GM23338 (cell line): ENCODE results near the gene FRMD3. TPM values are rescaled to one million over a fixed set of nuclear protein-coding genes. Genes with fewer than 3 reads are reported as not detected.

Experiments used
- ATAC-seq: fragments of 200-7000 bp; cut with Tn5 transposase; 3 replicates; pipeline ENCODE4 v1.9.1; 2020
- DNase-seq: peaks from one replicate; pipeline ENCODE4 v3.0.0-alpha.2; 2015; ENCODE audit warnings: low spot score
- H2AFZ ChIP-seq: fragments of 200-600 bp; sonication (generic); 2 replicates; pipeline ENCODE4 v1.8.0; 2016; ENCODE audit warnings: antibody characterized with exemption, mild to moderate bottlenecking, moderate library complexity
- H3F3A ChIP-seq: fragments of 200-600 bp; sonication (generic); replicated peaks from 2 replicates; pipeline ENCODE4 v1.8.0; 2017; ENCODE audit warnings: antibody characterized with exemption, mixed run types, low read depth
- H3K27ac ChIP-seq: fragments of 200-600 bp; sonication (generic); 2 replicates; pipeline ENCODE4 v1.6.1; 2016; ENCODE audit warnings: low read depth
- H3K27me3 ChIP-seq: fragments of 200-600 bp; sonication (generic); 2 replicates; pipeline ENCODE4 v1.8.0; 2016; ENCODE audit warnings: mild to moderate bottlenecking, mixed run types, moderate library complexity; ENCODE audit not compliant: insufficient read depth
- H3K36me3 ChIP-seq: fragments of 200-600 bp; sonication (generic); 2 replicates; pipeline ENCODE4 v1.8.0; 2016; ENCODE audit warnings: mild to moderate bottlenecking; ENCODE audit not compliant: insufficient read depth
- H3K4me1 ChIP-seq: fragments of 200-600 bp; sonication (generic); 2 replicates; pipeline ENCODE4 v1.8.0; 2016; ENCODE audit warnings: mild to moderate bottlenecking, moderate library complexity; ENCODE audit not compliant: insufficient read depth
- H3K4me2 ChIP-seq: fragments of 200-600 bp; sonication (generic); 2 replicates; pipeline ENCODE4 v1.7.1; 2017; ENCODE audit warnings: mixed run types
- H3K4me3 ChIP-seq: fragments of 200-600 bp; sonication (generic); 2 replicates; pipeline ENCODE4 v1.6.1; 2016; ENCODE audit warnings: mixed run types
- H3K79me2 ChIP-seq: fragments of 200-600 bp; sonication (generic); replicated peaks from 2 replicates; pipeline ENCODE4 v1.8.0; 2017; ENCODE audit warnings: mild to moderate bottlenecking; ENCODE audit not compliant: insufficient read depth
- H3K9me2 ChIP-seq: fragments of 200-600 bp; sonication (generic); 2 replicates; pipeline ENCODE4 v1.8.0; 2017; ENCODE audit not compliant: insufficient read depth
- H4K20me1 ChIP-seq: fragments of 200-600 bp; sonication (generic); replicated peaks from 2 replicates; pipeline ENCODE4 v1.8.0; 2017; ENCODE audit warnings: mild to moderate bottlenecking; ENCODE audit not compliant: insufficient read depth
- H3K27ac Mint-ChIP-seq: 2 replicates; pipeline ENCODE4 v1.8.0; 2020; ENCODE audit warnings: inconsistent platforms, mild to moderate bottlenecking, moderate library complexity, mixed read lengths
- H3K27me3 Mint-ChIP-seq: 3 replicates; pipeline ENCODE4 v1.8.0; 2022; ENCODE audit warnings: low read depth, mild to moderate bottlenecking, moderate library complexity, mixed read lengths, inconsistent platforms; ENCODE audit not compliant: insufficient read depth, poor library complexity
- H3K36me3 Mint-ChIP-seq: 3 replicates; pipeline ENCODE4 v1.8.0; 2021; ENCODE audit warnings: low read depth, mild to moderate bottlenecking, inconsistent platforms, moderate library complexity, mixed read lengths
- H3K4me1 Mint-ChIP-seq: 3 replicates; pipeline ENCODE4 v1.8.0; 2020; ENCODE audit warnings: mild to moderate bottlenecking, inconsistent platforms, mixed read lengths
- H3K4me3 Mint-ChIP-seq: 3 replicates; pipeline ENCODE4 v1.8.0; 2021; ENCODE audit warnings: moderate library complexity, mild to moderate bottlenecking, inconsistent platforms, mixed read lengths
- H3K9me3 Mint-ChIP-seq: 3 replicates; pipeline ENCODE4 v1.8.0; 2020; ENCODE audit warnings: moderate library complexity, mild to moderate bottlenecking, inconsistent platforms, mixed read lengths
- CREB1 ChIP-seq: fragments of 250-450 bp; sonication (Bioruptor Pico); IDR thresholded peaks from 2 replicates; pipeline ENCODE4 v1.5.0; 2020; ENCODE audit warnings: low read depth, mild to moderate bottlenecking, moderate library complexity
- EZH2 ChIP-seq: fragments of 200-600 bp; sonication (generic); IDR thresholded peaks from one replicate; pipeline ENCODE4 v1.8.0; 2017; ENCODE audit warnings: antibody characterized with exemption, mild to moderate bottlenecking, low read depth; ENCODE audit not compliant: unreplicated experiment
- EZH2phosphoT487 ChIP-seq: fragments of 200-600 bp; sonication (generic); IDR thresholded peaks from one replicate; pipeline ENCODE4 v1.8.1; 2018; ENCODE audit warnings: antibody characterized with exemption; ENCODE audit not compliant: unreplicated experiment
- JUNB ChIP-seq: IDR thresholded peaks from one replicate; pipeline ENCODE4 v1.6.1; 2016; ENCODE audit warnings: antibody characterized with exemption; ENCODE audit not compliant: unreplicated experiment
- NANOG ChIP-seq: IDR thresholded peaks from 2 replicates; pipeline ENCODE4 v1.6.1; 2016; ENCODE audit warnings: antibody characterized with exemption, borderline replicate concordance
- POLR2AphosphoS5 ChIP-seq: IDR thresholded peaks from 2 replicates; pipeline ENCODE4 v1.6.1; 2016; ENCODE audit warnings: antibody characterized with exemption, low read depth
- STAT1 ChIP-seq: IDR thresholded peaks from one replicate; pipeline ENCODE4 v1.6.1; 2016; ENCODE audit warnings: antibody characterized with exemption; ENCODE audit not compliant: unreplicated experiment
- ZNF331 ChIP-seq: fragments of 250-450 bp; sonication (Bioruptor Pico); IDR thresholded peaks from 2 replicates; pipeline ENCODE4 v1.5.0; 2020; ENCODE audit warnings: low read depth, mild to moderate bottlenecking, moderate library complexity
- polyA plus RNA-seq: library from polyadenylated mRNA; unstranded; fragments of >200 nt; fragmentation: Nextera tagmentation; extraction: Ambion mirVana; gene quantifications from 2 replicates; pipeline ENCODE4 v1.2.1, GENCODE V29; 2016
- total RNA-seq: library from RNA; depleted of rRNA; stranded (reverse); fragments of >200 nt; shearing (Covaris generic); gene quantifications from 2 replicates; pipeline ENCODE4 v1.2.3, GENCODE V29; 2014
- TF ChIP-seq, protein P1 (sequence below): IDR thresholded peaks from 2 replicates; pipeline ENCODE4 v1.6.1; 2016; ENCODE audit warnings: antibody characterized with exemption
- TF ChIP-seq, protein P2 (sequence below), 2 experiments: fragments of 200-600 bp in 1 of 2; sonication (generic) in 1 of 2; conservative IDR thresholded peaks; 2 replicates each; pipeline versions ENCODE4 v1.5.1 to v1.6.1; 2016 to 2017; ENCODE audit warnings: antibody characterized with exemption in 2 of 2, low read depth in 2 of 2, mild to moderate bottlenecking in 2 of 2, moderate library complexity in 1 of 2
- TF ChIP-seq, protein P3 (sequence below): fragments of 250-450 bp; sonication (Bioruptor Pico); IDR thresholded peaks from 2 replicates; pipeline ENCODE4 v1.5.0; 2020; ENCODE audit warnings: mild to moderate bottlenecking, moderate library complexity

Gene FRMD3
- total and polyA plus RNA-seq, 2 experiments from 2014 or later = 0.47 to 1.2 TPM

DNA sequence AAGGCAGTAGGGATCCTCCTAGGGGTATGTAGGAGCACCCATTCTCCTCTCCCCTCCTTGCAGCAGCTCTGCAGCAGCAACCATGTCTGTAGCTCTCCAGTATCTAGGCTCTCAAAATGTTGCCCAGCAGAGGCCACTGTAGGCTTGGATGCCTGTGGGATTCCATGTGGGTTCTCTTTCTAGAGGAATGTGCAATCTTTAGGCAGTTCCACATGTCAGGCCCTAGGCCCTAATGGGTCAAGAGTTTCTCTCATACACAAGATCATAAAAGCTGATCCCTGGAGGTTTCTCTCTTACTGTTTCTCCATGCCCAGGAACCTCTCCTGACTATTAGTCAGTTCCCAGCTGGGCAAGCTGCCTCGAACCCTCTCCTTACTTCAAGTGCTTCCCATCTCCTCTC, 215.8 kb downstream of the FRMD3 start:
- TF ChIP-seq STAT1 (no peak), POLR2AphosphoS5 (no peak), CREB1 (CRISPR knock-in tag) (no peak), JUNB (no peak), EZH2 (no peak)
- TF ChIP-seq, protein P1, sequence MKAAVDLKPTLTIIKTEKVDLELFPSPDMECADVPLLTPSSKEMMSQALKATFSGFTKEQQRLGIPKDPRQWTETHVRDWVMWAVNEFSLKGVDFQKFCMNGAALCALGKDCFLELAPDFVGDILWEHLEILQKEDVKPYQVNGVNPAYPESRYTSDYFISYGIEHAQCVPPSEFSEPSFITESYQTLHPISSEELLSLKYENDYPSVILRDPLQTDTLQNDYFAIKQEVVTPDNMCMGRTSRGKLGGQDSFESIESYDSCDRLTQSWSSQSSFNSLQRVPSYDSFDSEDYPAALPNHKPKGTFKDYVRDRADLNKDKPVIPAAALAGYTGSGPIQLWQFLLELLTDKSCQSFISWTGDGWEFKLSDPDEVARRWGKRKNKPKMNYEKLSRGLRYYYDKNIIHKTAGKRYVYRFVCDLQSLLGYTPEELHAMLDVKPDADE = no peak
- TF ChIP-seq, protein P2, sequence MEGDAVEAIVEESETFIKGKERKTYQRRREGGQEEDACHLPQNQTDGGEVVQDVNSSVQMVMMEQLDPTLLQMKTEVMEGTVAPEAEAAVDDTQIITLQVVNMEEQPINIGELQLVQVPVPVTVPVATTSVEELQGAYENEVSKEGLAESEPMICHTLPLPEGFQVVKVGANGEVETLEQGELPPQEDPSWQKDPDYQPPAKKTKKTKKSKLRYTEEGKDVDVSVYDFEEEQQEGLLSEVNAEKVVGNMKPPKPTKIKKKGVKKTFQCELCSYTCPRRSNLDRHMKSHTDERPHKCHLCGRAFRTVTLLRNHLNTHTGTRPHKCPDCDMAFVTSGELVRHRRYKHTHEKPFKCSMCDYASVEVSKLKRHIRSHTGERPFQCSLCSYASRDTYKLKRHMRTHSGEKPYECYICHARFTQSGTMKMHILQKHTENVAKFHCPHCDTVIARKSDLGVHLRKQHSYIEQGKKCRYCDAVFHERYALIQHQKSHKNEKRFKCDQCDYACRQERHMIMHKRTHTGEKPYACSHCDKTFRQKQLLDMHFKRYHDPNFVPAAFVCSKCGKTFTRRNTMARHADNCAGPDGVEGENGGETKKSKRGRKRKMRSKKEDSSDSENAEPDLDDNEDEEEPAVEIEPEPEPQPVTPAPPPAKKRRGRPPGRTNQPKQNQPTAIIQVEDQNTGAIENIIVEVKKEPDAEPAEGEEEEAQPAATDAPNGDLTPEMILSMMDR (conservative IDR thresholded peaks at IDR 0.05; ENCODE audit: low read depth in 2 of 2) = peak in 1 of 2 experiments; percentile 25; a peak in 1 of 4 replicates
- H4K20me1 ChIP-seq = no peaks in the 10 kb centered on the region
- H3K27ac Mint-ChIP-seq = no peak overlapping the region
- H3K4me1 Mint-ChIP-seq = 0 out of 3 replicates have a peak, but pooled peaks cover 1% of the 10 kb centered on the region
- DNase-seq = no peak
- no peak overlapping the region for H3K4me2 ChIP-seq
- H3K9me2 ChIP-seq = 0 out of 2 replicates have a peak, but pooled peaks cover 4% of the 10 kb centered on the region
- no peaks in the 10 kb centered on the region for H3K36me3 Mint-ChIP-seq
- H3K27me3 Mint-ChIP-seq = peaks cover 3% of the 10 kb centered on the region
- no peak overlapping the region for H3K4me3 Mint-ChIP-seq
- H3K36me3 ChIP-seq = no peaks in the 10 kb centered on the region
- H3K79me2 ChIP-seq = no peaks in the 10 kb centered on the region
- no peaks in the 10 kb centered on the region for H3K27me3 ChIP-seq
- no peak overlapping the region for H3K4me3 ChIP-seq
- no peaks in the 10 kb centered on the region for H3K4me1 ChIP-seq
- ATAC-seq = no peak
- H3K9me3 Mint-ChIP-seq = peaks cover 15% of the 10 kb centered on the region
- no peaks in the 10 kb centered on the region for H3F3A ChIP-seq
- no peak overlapping the region for H3K27ac ChIP-seq
- no peak overlapping the region for H2AFZ ChIP-seq

DNA sequence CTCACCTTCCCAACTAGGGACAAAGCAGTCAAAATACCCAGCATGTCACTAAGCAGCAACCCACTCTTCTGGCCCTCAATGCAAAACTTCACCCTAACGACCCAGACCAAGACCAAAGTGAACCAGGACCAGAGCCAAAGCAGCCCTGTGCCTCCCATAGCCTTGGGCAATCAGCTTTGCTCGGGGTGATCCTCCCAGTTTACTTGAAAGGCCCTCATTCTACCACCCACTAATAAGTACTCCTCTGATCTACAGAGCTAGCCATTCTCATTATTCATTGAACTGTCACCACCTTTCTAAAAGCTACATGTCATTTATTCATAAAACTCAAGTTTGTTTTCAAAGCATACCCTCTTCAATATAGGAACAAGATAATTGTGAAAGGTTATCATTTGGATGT, 221.0 kb downstream of the FRMD3 start:
- Histone ChIP-seq H3K4me1 (no peaks in the 10 kb centered on the region), H3K27me3 (no peaks in the 10 kb centered on the region), H3K9me2 (0 out of 2 replicates have a peak, but pooled peaks cover 4% of the 10 kb centered on the region), H3F3A (no peaks in the 10 kb centered on the region), H3K27ac (no peak overlapping the region), H4K20me1 (no peaks in the 10 kb centered on the region), H2AFZ (no peak overlapping the region), H3K36me3 (no peaks in the 10 kb centered on the region), H3K4me2 (no peak overlapping the region), H3K4me3 (no peak overlapping the region), H3K79me2 (no peaks in the 10 kb centered on the region)
- H3K27ac Mint-ChIP-seq = no peak overlapping the region
- H3K9me3 Mint-ChIP-seq = peaks cover 12% of the 10 kb centered on the region
- H3K27me3 Mint-ChIP-seq = peaks cover 3% of the 10 kb centered on the region
- ATAC-seq = no peak
- no peak overlapping the region for H3K4me3 Mint-ChIP-seq
- H3K4me1 Mint-ChIP-seq = no peaks in the 10 kb centered on the region
- no peak for DNase-seq
- H3K36me3 Mint-ChIP-seq = no peaks in the 10 kb centered on the region
- TF ChIP-seq, protein P2 (conservative IDR thresholded peaks at IDR 0.05; ENCODE audit: low read depth in 2 of 2) = no peak
- TF ChIP-seq EZH2 (no peak), JUNB (no peak), EZH2phosphoT487 (no peak), STAT1 (no peak), NANOG (no peak), ZNF331 (CRISPR knock-in tag) (no peak)
- TF ChIP-seq, protein P3, sequence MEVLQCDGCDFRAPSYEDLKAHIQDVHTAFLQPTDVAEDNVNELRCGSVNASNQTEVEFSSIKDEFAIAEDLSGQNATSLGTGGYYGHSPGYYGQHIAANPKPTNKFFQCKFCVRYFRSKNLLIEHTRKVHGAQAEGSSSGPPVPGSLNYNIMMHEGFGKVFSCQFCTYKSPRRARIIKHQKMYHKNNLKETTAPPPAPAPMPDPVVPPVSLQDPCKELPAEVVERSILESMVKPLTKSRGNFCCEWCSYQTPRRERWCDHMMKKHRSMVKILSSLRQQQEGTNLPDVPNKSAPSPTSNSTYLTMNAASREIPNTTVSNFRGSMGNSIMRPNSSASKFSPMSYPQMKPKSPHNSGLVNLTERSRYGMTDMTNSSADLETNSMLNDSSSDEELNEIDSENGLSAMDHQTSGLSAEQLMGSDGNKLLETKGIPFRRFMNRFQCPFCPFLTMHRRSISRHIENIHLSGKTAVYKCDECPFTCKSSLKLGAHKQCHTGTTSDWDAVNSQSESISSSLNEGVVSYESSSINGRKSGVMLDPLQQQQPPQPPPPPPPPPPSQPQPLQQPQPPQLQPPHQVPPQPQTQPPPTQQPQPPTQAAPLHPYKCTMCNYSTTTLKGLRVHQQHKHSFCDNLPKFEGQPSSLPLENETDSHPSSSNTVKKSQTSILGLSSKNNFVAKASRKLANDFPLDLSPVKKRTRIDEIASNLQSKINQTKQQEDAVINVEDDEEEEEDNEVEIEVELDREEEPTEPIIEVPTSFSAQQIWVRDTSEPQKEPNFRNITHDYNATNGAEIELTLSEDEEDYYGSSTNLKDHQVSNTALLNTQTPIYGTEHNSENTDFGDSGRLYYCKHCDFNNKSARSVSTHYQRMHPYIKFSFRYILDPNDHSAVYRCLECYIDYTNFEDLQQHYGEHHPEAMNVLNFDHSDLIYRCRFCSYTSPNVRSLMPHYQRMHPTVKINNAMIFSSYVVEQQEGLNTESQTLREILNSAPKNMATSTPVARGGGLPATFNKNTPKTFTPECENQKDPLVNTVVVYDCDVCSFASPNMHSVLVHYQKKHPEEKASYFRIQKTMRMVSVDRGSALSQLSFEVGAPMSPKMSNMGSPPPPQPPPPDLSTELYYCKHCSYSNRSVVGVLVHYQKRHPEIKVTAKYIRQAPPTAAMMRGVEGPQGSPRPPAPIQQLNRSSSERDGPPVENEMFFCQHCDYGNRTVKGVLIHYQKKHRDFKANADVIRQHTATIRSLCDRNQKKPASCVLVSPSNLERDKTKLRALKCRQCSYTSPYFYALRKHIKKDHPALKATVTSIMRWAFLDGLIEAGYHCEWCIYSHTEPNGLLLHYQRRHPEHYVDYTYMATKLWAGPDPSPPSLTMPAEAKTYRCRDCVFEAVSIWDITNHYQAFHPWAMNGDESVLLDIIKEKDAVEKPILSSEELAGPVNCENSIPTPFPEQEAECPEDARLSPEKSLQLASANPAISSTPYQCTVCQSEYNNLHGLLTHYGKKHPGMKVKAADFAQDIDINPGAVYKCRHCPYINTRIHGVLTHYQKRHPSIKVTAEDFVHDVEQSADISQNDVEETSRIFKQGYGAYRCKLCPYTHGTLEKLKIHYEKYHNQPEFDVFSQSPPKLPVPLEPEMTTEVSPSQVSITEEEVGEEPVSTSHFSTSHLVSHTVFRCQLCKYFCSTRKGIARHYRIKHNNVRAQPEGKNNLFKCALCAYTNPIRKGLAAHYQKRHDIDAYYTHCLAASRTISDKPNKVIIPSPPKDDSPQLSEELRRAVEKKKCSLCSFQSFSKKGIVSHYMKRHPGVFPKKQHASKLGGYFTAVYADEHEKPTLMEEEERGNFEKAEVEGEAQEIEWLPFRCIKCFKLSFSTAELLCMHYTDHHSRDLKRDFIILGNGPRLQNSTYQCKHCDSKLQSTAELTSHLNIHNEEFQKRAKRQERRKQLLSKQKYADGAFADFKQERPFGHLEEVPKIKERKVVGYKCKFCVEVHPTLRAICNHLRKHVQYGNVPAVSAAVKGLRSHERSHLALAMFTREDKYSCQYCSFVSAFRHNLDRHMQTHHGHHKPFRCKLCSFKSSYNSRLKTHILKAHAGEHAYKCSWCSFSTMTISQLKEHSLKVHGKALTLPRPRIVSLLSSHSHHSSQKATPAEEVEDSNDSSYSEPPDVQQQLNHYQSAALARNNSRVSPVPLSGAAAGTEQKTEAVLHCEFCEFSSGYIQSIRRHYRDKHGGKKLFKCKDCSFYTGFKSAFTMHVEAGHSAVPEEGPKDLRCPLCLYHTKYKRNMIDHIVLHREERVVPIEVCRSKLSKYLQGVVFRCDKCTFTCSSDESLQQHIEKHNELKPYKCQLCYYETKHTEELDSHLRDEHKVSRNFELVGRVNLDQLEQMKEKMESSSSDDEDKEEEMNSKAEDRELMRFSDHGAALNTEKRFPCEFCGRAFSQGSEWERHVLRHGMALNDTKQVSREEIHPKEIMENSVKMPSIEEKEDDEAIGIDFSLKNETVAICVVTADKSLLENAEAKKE (CRISPR knock-in tag) = no peak
